GM21515 (cell line): ENCODE measurements around the gene ABRAXAS1.

Source experiments
- ATAC-seq: cut with Tn5 transposase; IDR thresholded peaks from one replicate; pipeline ENCODE4 v1.9.1; 2021; ENCODE audit not compliant: unreplicated experiment

ABRAXAS1 gene

DNA sequence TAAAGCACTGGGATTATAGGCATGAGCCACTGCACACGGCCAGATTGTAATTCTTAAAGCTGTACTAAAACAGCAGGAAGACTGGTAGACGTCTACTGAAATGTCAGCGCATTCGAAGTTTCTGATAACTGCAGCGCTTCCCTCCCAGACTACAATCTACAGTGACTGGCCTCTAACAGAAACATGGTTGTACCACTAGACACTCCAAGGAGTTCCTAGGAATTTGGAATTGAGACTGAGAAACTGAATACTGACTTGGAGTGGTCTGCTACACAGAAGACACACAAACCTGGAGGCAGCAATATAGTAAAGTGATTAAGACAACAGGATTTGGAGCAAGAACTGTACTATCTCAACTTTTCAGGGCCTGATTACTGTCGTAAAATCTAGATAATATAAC is 30.2 kb downstream of the ABRAXAS1 start:
- ATAC-seq = no peak

DNA sequence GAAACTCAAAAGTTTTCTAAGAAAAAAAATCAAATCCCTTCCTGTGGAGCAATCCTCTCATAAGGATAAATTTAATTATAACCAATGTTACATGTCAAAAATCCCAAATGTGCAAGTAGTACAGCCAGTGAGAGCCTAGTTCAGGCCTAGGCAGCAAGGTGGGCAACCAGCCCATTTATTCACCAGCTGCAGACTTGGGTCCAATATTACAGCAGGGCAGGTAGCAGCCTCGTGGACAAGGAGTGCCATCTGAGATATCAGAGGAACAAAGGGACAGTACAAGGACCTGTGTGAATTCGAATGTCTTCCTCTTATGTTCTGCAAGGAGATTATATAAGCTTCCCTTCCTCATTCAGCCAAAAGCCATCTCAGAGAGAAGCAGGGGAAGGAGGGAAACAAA is 35.9 kb downstream of the ABRAXAS1 start:
- ATAC-seq = no peak

DNA sequence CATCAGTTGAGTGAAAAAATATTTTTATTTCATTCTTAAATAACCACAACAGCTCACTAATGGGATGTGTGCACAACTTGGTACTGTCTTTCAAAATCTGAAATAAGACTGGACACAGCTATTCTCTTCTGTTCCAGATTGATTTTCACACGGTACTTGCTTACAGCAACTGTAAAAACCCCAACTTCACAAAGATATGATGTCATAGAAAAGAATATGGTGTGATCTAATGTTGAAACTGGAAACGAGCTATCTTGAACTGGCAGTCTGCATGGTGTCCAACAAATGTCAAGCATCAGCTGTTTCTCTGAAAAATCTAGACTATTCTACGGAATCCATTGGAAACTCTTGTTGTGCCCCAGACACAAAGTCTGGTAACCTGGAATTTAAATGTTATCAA is 44.0 kb downstream of the ABRAXAS1 start:
- no peak for ATAC-seq

DNA sequence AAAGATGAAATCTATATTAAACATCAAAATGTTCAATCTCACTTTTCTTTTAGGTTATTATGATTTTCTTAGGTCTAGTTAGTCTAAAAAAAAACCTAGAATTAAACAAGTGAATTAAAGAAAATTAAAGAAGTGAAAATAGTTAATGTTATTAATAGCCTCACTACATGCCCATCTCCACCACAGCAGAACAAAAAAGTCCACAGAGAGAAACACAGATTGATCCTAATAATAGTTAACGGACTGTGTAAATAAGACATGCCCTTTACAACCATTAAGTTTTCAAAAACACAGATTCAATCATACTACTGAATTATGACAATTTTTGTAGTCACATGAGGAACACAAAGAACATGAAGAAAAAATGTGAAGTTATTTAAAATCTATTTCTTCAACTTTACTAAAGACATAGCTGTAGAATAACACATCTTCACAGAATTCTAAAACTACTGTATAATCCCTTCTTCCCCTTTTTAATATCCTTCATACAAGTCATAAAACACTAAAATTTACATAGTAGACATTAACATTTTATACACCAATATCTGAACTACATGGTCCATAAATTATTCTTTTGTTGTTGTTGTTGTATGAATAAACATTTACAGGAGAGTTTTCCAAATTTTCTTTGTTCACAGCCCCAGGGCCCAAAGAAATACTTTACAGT is 44.6 kb downstream of the ABRAXAS1 start:
- no peak for ATAC-seq

DNA sequence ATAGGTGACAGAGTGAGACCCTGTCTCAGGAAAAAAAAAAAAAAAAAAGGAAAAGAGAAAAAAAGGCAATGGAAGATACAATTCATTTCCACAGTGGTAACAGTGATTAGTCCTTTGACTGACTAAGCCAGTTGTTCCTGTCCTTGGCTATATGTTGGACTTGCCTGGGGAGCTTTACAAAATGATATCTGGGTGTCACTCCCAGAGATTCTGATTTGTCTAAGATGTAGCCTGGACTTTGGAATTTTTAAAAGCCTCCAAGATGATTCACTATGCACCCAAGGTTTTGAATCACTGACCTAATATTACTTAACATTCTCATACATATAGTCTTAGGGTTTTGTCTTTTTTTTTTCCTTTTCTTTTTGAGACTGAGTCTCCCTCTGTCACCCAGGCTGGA is 46.2 kb downstream of the ABRAXAS1 start:
- ATAC-seq = no peak

DNA sequence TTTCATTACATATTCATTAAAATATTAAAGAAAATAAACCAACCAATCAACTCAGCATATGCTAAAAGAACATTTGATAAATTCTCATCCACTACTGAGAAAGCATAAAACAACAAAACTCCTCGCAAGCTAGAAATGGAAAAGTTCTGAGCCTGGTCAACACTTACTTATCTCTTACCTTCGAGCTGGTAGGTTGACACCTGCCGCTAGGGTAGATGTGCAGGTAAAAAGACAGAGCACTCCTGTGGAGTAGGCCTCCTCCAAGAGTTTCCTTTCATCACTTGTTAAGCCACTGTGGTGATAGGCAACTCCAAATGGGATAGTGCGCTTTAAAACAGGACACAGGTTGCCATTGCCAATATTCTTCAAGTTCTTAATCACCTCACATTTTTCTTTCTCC is 48.2 kb downstream of the ABRAXAS1 start:
- no peak for ATAC-seq

DNA sequence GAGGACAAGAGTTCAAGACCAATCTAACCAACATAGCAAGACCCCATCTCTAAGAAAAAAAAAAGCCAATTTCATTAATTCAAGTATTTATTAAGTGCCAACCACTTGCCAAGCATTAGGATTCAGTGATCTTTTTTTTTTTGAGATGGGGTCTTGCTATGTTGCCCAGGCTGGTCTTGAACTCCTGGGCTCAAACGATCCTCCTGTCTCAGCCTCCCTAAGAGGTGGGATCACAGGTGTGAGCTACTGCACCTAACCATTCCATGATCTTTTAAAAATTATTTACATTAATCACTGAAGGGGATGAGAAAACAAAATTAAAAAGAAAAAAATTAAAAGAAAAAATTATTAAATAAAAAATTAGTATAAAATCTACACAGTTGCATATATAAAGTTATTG is 53.7 kb downstream of the ABRAXAS1 start:
- ATAC-seq = no peak

DNA sequence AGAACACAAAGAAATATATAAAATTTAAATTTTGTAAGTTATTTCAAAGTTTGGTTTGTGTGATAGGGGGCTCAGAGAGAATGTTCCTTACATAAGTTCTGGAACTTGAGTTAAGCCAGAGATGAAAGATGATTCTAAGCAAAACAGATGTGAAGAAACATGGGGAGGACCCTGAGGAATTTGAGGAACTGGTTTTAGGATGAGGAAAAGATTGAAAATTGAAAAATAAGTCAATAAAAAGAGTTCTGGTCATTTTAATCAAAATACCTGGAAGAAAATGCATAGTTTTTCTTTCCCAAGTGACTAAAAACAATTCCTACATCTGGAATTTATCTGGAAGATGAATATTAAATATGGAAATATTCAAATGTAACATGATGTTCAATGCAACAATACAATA is 66.7 kb downstream of the ABRAXAS1 start:
- ATAC-seq = no peak

DNA sequence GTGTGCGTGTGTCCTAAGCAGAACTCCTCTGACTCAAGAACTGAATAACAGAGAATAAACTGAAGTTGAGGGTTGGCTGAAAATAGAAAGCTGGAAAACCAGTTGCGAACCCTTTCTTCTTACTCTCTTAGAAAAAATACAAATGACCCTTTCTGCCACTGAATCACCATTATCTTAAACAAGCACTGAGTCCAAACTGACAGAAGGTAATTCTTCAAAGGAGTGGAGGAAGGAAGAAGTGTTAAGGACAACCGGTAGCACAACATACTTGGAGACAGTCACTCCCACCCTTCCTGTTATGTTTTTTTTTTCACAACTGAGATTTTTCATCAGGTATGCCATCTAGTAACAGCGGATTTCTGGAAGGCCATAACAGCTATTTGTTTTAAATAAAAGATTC is 67.3 kb downstream of the ABRAXAS1 start:
- no peak for ATAC-seq

DNA sequence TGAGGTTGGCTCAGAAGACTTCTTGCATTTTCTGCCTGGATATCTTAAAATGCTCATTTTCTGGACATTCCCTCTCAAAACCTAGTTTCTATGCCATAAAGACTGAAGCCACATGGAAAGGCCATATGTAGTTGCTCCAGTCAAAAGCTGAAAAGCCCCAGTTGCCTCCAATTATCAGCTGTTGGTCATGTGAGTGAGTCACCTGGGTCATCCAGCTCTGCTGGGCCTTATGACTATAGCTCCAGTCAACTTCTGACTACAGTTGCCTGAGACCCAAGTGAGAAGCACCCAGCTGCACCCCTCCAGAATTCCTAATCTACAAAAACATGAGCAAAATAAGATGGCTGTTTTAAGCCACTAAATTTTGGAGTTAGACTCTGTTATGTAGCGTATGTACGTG is 71.2 kb downstream of the ABRAXAS1 start:
- no peak for ATAC-seq
